Measurements from ENCODE around the gene RAP1GAP2.
"Not testable (repeated sequence)": the region's sequence is repeated elsewhere in the genome, so short reads cannot be mapped to it uniquely, and the experiment has no call there.

Gene RAP1GAP2

GRCh38 chr17:2967515-2967914 is 171.3 kb downstream of the RAP1GAP2 start:
- DNase-seq (ENCODE audit: low spot score): no peak

- no peak for DNase-seq (ENCODE audit: low spot score)
These were observed 175.6 kb downstream of the RAP1GAP2 start for GRCh38 chr17:2971851-2972250.

GRCh38 chr17:2972749-2973148 is 176.5 kb downstream of the RAP1GAP2 start:
- DNase-seq (ENCODE audit: low spot score): no peak

GRCh38 chr17:2974347-2974746 is 178.1 kb downstream of the RAP1GAP2 start:
- no peak for DNase-seq (ENCODE audit: low spot score)

- DNase-seq (ENCODE audit: low spot score): peak; percentile 91
These were observed 179.3 kb downstream of the RAP1GAP2 start for GRCh38 chr17:2975469-2975958.

GRCh38 chr17:2977157-2977556 is 180.9 kb downstream of the RAP1GAP2 start:
- DNase-seq (ENCODE audit: low spot score): no peak

- DNase-seq (ENCODE audit: low spot score): no peak
These were observed 181.9 kb downstream of the RAP1GAP2 start for GRCh38 chr17:2978116-2978515.

GRCh38 chr17:2978991-2979390 is 182.8 kb downstream of the RAP1GAP2 start:
- DNase-seq (ENCODE audit: low spot score): no peak

GRCh38 chr17:2980211-2980903 is 184.1 kb downstream of the RAP1GAP2 start:
- DNase-seq (ENCODE audit: low spot score): no peak

- no peak for DNase-seq (ENCODE audit: low spot score)
These were observed 184.6 kb downstream of the RAP1GAP2 start for GRCh38 chr17:2980904-2981246.

- DNase-seq (ENCODE audit: low spot score): no peak
These were observed 185.1 kb downstream of the RAP1GAP2 start for GRCh38 chr17:2981325-2981724.

GRCh38 chr17:2982854-2983253 is 186.6 kb downstream of the RAP1GAP2 start:
- DNase-seq (ENCODE audit: low spot score): no peak

- DNase-seq (ENCODE audit: low spot score): no peak
These were observed 187.0 kb downstream of the RAP1GAP2 start for GRCh38 chr17:2983255-2983654.

GRCh38 chr17:2985318-2985717 is 189.1 kb downstream of the RAP1GAP2 start:
- no peak for DNase-seq (ENCODE audit: low spot score)

- DNase-seq (ENCODE audit: low spot score): no peak
These were observed 190.7 kb downstream of the RAP1GAP2 start for GRCh38 chr17:2986925-2987324.

- DNase-seq (ENCODE audit: low spot score): not testable (repeated sequence)
These were observed 193.2 kb downstream of the RAP1GAP2 start for GRCh38 chr17:2989396-2989795.

- no peak for DNase-seq (ENCODE audit: low spot score)
These were observed 193.6 kb downstream of the RAP1GAP2 start for GRCh38 chr17:2989855-2990254.

GRCh38 chr17:2990396-2990795 is 194.2 kb downstream of the RAP1GAP2 start:
- no peak for DNase-seq (ENCODE audit: low spot score)

- DNase-seq (ENCODE audit: low spot score): not testable (repeated sequence)
These were observed 195.3 kb downstream of the RAP1GAP2 start for GRCh38 chr17:2991396-2992180.

- no peak for DNase-seq (ENCODE audit: low spot score)
These were observed 198.2 kb downstream of the RAP1GAP2 start for GRCh38 chr17:2994441-2994840.

GRCh38 chr17:2995377-2995776 is 199.1 kb downstream of the RAP1GAP2 start:
- no peak for DNase-seq (ENCODE audit: low spot score)

- DNase-seq (ENCODE audit: low spot score): no peak
These were observed 199.9 kb downstream of the RAP1GAP2 start for GRCh38 chr17:2995886-2996809.

Measured in RKO (cell line).